ENCODE measurements around the gene NGFR.

NGFR gene

GRCh38 chr17:49515196-49515770 lies 20.2 kb downstream of the NGFR start:
- peak; percentile 51 for DNase-seq (ENCODE audit: low read depth)

DNA sequence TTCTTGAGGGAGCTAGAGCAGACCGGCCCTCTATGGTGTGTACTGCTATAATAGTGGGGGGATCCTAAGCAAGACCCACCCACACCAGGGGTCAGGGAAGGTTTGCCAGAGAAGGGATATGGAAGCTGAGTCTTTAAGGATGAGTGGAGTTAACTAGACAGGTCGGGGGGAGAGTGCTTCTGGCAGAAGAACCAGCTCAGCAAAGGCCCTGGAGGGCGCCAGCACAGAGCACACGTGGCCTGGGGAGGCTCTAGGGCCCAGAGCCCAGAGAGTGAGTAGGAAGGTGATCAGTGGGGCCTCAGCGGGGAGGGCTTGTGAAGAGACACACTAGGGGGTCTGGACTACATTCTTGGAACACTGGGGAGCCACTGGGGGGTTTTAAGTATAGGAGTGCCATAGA lies 21.1 kb downstream of the NGFR start:
- no peak for DNase-seq (ENCODE audit: low read depth)

GRCh38 chr17:49518346-49519078 lies 23.4 kb downstream of the NGFR start:
- no peak for DNase-seq (ENCODE audit: low read depth)

GRCh38 chr17:49519781-49520180 lies 24.7 kb downstream of the NGFR start:
- DNase-seq (ENCODE audit: low read depth), result no peak

- no peak for DNase-seq (ENCODE audit: low read depth)
Observed at GRCh38 chr17:49520386-49521087, 25.4 kb downstream of the NGFR start.

- no peak for DNase-seq (ENCODE audit: low read depth)
Observed at GRCh38 chr17:49521088-49521450, 26.0 kb downstream of the NGFR start.

DNA sequence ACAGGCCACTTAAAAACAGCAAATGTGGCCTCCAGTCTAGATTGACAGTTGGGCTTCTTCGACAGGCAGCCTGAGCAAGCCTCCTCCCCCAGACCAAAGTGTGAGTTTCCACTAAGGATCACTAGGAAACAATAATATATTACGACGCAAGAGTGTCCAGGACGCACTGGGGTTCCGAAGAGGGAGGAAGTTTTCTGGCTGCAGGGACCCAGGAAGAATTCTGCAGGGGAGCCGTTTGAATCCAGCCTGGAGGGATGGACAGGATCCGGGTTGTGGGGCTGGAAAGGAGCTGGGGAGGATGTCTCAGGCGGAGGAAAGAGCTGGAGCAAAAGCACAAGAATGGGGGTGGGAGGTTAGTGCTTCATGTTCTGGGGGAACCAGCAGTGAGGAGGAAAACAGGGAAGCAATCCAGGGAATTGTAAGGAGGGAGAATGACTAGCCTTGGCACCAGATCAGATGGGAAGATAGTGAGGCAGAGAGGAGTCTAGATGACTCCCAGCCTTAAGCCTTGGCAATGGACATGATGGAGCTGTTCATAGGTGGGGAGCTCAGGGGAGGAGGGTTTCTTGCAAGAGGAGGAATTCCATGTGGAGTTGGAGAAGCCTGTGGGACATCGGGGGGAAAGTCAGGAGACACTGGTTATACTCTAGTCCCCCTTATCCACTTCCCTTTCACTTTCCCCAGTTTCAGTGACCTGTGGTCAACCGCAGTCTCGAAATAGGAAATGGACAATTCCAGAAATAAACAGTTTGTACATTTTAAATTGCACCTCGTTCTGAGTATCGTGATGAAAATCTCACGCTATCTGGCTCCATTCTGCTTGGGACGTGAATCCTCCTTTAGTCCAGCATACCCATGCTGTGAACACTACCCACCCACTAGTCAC lies 26.6 kb downstream of the NGFR start:
- no peak for DNase-seq (ENCODE audit: low read depth)

DNA sequence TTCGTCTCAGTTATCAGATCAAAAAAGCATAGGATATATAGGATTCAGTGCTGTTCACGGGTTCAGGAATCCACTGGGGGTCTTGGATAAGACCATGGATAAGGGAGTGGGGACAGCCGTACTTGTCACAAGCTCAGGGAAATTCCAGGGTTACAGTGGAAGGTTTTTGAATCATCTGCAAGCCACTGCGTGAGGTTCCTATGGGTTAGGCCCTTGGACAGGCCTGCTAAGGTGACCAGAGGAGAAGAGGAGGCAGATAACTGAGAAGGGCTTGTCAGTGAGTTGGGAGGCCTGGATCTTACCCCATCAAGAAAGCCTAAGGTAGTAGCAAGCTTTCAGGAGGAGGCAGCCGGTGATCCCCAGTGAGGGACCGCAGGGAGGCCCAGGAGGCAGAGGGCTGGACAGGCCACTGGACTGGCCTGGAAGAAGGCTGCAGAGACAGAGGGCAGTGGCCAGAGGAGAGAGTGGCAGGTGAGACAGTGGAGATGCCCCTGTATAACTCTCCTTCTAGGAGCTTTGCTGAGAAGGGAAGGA lies 27.3 kb downstream of the NGFR start:
- no peak for DNase-seq (ENCODE audit: low read depth)

DNA sequence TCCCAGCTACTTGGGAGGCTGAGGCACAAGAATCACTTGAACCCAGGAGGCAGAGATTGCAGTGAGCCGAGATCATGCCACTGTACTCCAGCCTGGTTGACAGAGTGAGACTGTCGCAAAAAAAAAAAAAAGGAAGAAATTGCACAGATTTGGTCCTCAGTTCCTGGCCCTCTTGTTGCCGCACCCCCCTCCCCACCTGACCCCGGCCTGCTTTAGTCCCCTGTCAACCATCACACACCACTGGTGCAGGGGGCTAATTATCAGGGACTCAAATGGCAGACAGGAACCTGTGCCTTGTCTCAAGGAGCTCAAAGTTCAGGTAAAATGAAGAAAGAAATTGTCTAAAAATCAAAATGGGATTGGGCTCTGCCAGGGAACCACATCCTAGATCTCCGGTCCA lies 28.1 kb downstream of the NGFR start:
- no peak for DNase-seq (ENCODE audit: low read depth)

- DNase-seq (ENCODE audit: low read depth), result no peak
Observed at GRCh38 chr17:49523706-49524472, 28.8 kb downstream of the NGFR start.

DNA sequence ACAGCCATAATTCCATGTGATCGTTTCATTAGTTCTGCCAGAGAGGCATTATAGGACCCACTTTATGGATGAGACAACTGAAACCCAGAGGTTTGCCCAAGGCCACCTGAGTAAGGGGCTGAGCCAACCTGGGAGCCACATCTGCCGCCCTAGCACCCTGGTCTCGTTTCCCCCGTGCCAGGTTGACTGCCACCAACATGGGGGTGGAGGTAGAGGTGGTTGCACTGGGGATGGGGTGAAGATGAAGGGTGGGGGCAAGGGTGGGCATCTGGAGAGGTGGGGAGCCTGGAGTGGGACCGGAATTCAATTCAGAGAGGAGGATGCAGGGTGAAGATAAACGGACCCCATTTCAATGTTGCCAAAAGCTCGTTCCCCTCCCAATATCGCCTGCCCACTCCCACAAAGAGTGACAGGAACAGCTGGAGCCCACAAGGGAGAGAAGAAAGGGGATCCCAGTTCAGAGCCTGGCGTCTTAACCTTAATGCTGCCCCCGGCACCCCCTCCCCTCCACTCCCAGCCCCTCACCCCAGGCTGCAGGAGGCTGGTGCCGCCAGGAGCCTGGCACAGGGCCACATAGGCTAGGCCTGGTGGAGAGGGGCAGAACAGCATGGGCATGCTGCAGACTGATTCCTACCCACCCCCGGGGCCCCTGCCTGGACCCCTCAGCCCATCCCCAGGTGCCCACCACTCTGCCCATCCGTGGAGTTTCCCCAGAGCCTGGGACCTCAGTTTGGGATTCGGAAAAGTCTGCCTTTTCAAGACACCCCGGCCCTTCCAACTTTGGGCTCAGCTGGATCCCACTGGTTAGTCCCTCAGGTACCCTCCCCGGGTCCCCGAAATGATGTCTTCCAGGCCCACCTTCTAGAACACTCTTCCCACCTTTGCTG lies 29.6 kb downstream of the NGFR start:
- no peak for DNase-seq (ENCODE audit: low read depth)

DNA sequence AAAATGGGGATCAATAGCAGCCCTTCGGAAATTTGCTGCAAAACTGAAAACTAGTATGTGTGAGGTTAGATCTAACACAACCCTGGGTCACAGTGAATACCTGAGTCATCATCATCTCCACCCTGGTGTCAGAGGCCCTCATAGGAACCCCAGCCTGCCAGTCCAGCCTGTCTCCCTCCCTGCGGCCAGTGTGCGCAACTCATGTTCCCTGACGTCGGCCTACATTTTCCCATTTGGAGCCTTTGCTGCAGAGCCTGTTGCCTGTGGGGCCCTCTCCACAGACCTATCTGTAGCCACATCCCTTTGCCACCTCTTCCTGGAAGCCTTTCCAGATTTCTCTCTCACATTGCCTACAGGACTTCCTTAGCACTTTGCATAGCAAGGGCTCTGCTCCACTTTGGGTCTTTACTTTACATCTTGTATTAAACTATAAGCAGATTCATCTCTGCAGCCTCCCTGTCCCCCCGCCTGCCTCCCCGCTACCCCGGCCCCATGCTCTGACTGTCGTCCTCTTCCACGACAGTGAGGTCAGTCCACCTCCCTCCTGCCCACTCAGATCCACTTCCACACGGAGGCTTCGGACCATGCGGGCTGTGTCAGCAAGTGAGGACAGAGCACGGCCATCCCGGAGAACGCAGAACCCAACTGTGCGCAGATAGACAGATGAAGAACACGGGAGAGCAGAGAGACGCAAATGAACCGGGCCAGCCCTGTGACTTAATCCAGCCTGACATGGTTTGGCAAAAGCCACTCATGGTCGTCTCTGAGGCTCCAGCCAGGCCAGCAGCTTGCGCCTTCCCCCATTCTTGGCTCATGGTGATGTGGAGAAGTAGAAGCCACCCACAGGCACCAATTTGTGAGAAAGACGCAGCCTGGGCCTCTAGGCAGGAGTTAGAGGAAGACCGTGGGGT lies 31.0 kb downstream of the NGFR start:
- no peak for DNase-seq (ENCODE audit: low read depth)

DNA sequence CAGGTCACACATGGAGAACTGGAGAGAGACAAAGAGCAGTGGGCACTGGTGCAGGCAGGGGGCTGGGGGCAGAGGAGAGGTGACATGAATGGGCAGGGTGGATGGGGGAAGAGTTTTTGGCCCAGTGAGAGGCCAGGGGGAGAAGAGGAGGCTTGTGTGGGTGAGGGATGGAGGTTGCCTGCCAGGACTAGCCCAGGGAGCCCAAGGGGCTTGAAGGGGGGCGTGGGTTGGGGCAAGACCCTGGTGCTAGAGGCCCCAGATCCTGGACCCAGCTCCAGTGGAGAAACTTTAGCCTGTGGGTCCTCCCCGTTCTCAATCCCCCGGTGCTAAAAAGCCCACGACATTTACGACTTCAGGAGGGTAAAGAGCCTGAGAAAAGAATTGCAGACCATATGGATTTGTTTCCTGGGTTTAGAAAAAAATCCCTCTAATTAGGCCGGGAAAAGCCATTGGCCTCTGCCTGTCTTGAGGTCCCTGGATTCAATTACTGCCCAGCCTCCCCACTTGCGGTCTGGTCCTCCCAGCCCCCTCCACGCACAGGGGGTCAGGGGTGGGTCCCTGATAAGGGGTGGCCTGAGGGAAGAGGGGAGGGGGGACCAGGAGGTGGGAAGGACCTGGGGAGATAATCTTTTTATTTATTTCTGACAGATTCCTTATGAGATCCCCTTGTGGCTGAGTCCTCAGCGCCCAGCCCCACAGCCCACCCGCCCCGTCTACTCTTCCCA lies 33.0 kb downstream of the NGFR start:
- no peak for DNase-seq (ENCODE audit: low read depth)

DNA sequence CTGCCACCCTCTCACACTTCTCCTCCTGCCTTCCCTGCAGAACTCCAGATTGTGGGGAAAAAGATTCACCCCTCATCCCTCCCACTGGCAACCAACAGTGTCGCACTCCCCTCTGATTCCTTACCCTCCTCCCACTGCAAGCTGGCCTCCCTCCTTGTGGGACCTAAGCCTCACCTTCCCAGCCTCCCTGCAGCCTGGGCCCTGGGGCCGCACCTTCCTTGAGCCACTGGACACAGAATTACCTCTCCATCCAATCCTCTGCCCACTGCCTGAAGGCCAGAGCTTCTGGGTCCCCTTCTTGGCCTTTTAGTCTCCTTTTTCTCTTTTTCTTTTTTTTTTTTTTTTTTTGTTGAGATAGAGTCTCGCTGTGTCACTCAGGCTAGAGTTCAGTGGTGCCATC lies 33.9 kb downstream of the NGFR start:
- no peak for DNase-seq (ENCODE audit: low read depth)

GRCh38 chr17:49530118-49530517 lies 35.0 kb downstream of the NGFR start:
- DNase-seq (ENCODE audit: low read depth), result no peak

GRCh38 chr17:49543860-49544259 lies 48.8 kb downstream of the NGFR start:
- DNase-seq (ENCODE audit: low read depth), result no peak

DNA sequence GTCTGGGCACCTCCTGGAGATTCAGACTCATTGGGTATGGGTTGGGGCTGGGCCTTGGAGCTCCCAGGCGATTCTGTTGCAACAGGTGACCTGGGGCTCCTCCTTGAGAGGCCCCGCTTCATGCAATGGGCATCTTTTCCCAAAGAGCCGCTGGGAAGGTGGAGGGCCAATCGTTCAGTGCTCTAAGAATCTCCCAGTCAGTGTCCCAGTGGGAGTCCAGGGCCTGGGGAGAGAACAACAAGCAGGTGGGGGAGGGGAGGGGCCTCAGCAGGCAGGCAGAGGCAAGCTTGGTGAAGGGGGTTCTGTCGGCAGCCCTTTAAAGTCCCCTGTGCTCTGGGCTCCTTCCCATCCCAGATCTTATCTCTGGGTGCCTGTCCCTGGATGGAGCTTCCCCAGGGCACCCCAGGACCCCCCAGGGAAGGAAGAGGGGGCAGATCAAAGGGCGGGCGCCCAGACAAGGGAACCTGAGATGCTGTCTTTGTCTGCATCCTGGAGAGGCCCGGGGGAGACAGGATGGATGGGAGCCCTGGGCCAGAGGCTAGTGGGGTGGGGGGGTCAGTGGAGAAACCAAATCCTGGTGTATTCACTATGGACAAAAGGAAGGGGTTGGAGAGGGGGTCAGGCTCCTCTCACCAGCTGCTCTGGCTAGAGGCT lies 50.0 kb downstream of the NGFR start:
- DNase-seq (ENCODE audit: low read depth), result no peak

All from HS-27A (cell line).